ENCODE data around the gene ZSCAN5B.

Gene ZSCAN5B

GRCh38 chr19:56142897-56143434 lies 54.6 kb downstream of the ZSCAN5B start:
- no peak for DNase-seq

DNA sequence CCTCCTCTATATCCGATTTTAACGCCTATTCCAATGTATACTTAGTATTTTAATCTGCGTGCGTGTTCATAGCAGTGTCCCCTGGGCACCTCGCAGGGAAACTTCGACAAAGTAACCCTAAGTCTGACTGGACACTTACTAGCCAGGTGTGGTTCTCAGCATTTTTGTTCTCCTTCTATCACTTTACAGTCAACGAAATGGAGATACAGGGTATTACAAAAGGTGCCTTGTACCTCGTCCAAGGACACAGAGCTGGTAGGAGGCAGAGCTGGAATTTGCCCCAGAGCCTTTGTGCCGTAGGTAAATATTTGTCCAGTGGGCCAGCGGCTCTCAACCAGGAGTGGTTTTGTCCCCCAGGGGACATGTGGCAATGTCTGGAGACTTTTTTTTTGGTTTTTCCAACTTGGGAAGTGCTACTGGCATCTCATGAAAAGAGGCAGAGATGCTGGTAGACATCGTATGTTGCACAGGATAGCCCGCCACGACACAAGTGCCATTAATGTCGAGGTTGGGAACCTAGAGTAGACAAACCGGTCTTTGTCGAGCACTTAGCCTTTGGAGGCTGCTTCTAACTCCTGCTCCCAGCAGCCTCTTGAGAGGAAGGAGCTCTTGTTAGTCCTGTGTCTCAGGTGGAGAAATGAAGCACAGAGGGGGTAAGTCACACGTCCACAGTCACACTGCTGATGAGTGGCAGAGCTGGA lies 55.3 kb downstream of the ZSCAN5B start:
- DNase-seq = no peak

DNA sequence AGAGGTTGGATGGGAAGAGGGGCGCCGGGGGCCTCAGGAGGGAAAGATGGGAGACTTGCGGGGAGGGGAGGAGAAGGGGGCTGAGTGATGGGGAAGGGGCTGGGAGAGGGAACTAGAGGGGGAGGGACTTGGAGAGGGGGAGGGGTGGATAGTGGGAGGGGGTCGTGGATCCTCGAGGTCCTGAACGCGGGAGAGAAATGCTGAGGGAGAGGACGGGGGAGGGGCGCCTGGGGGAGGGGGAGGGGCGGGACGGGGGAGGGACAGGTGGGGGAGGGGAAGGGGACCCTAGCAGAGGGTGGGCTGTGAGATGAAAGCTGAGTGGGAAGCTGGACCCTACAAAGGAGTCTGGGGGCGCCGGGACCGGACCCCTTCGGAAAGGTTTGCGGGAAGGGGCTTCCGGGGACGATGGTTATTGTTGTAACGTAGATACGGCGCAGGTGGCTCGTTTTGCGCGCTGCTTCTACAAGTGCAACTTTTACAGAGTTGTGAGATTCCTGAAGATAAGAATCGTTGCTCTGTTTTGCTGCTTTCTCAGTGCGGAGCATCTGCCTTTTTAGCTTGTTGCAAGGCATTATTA lies 56.1 kb downstream of the ZSCAN5B start:
- no peak for DNase-seq

GRCh38 chr19:56140583-56141416 lies 56.8 kb downstream of the ZSCAN5B start, which contains the start of gene ZNF444:
ZNF444 (plus strand) TSS chr19:56141287; CDS start chr19:56146912, 5,625 bp downstream.
- peak; percentile 96 to 99 for DNase-seq

GRCh38 chr19:56139847-56140582 lies 57.6 kb downstream of the ZSCAN5B start:
- DNase-seq = no peak
